AG09319 (cell line): ENCODE results near the gene CEP170B.

Source experiments
- DNase-seq: peaks from one replicate; pipeline ENCODE4 v3.0.0-alpha.2; 2010; ENCODE audit warnings: low read depth; ENCODE audit errors: extremely low read depth
- CTCF ChIP-seq: IDR thresholded peaks from 2 replicates; pipeline ENCODE4 v1.5.1; 2011; ENCODE audit warnings: low read depth, mild to moderate bottlenecking, inconsistent platforms, low read length, moderate library complexity

Gene CEP170B

GRCh38 chr14:104893435-104894207, 28.6 kb downstream of the CEP170B start:
- no peak for TF ChIP-seq CTCF

GRCh38 chr14:104894331-104895206, 29.5 kb downstream of the CEP170B start:
- no peak for DNase-seq
- no peak for TF ChIP-seq CTCF

More at GRCh38 chr14:104893435-104894207, 28.6 kb downstream of the CEP170B start:
- no peak for DNase-seq

GRCh38 chr14:104895207-104895785, 30.2 kb downstream of the CEP170B start:
- TF ChIP-seq CTCF = no peak; the same call in 1 of the 2 replicates
- DNase-seq = no peak

- no peak for DNase-seq
- TF ChIP-seq CTCF = no peak
Measured at GRCh38 chr14:104895786-104896661, 31.0 kb downstream of the CEP170B start.

- DNase-seq = no peak
- no peak for TF ChIP-seq CTCF
Measured at GRCh38 chr14:104897330-104898194, 32.5 kb downstream of the CEP170B start.

- TF ChIP-seq CTCF = no peak
- no peak for DNase-seq
Measured at GRCh38 chr14:104898195-104898558, 33.1 kb downstream of the CEP170B start.
